Omental fat pad (tissue), 4 donors: ENCODE data around the gene GRB14. TPM values are rescaled to one million over a fixed set of nuclear protein-coding genes. Genes with fewer than 3 reads are reported as not detected.

Experiments used
- ATAC-seq: fragments of 150-250 bp; one replicate; pipeline ENCODE4 v1.9.1; 2016; ENCODE audit warnings: mild to moderate bottlenecking, moderate library complexity; ENCODE audit not compliant: low FRiP score
- DNase-seq: peaks from one replicate; pipeline ENCODE4 v3.0.0-alpha.2; 2019; ENCODE audit warnings: low spot score
- CTCF ChIP-seq, 3 donors: fragments of 450-650 bp; IDR thresholded peaks; one replicate each; pipeline ENCODE4 v1.5.1; 2016 to 2017; ENCODE audit warnings: antibody characterized with exemption in 3 of 3, mild to moderate bottlenecking in 3 of 3, moderate library complexity in 2 of 3
- total RNA-seq, 4 donors: library from RNA; depleted of rRNA; stranded (reverse); fragments of >200 nt; gene quantifications; one replicate each; pipeline ENCODE4 v1.1.0, GENCODE V29; 2016

The GRB14 gene
- total RNA-seq, 4 donors from 2014 or later: 4.5 to 7.4 (median 5.3) TPM

GRCh38 chr2:164570475-164570874 is 50.8 kb downstream of the GRB14 start:
- DNase-seq (no peak), ATAC-seq (no peak)
- no peak for TF ChIP-seq CTCF (IDR thresholded peaks at IDR 0.05)

GRCh38 chr2:164569378-164569777 is 51.9 kb downstream of the GRB14 start:
- ATAC-seq (no peak), DNase-seq (no peak)
- no peak for TF ChIP-seq CTCF (IDR thresholded peaks at IDR 0.05)

GRCh38 chr2:164568317-164568716 is 53.0 kb downstream of the GRB14 start:
- no peak for TF ChIP-seq CTCF (IDR thresholded peaks at IDR 0.05)
- DNase-seq (no peak), ATAC-seq (no peak)

- no peak for ATAC-seq
- DNase-seq: no peak
- TF ChIP-seq CTCF (IDR thresholded peaks at IDR 0.05): no peak
Observed at GRCh38 chr2:164567335-164567989, 53.8 kb downstream of the GRB14 start.

- DNase-seq (no peak), ATAC-seq (no peak)
- no peak for TF ChIP-seq CTCF (IDR thresholded peaks at IDR 0.05)
Observed at GRCh38 chr2:164565359-164565758, 55.9 kb downstream of the GRB14 start.

GRCh38 chr2:164562666-164563065 is 58.6 kb downstream of the GRB14 start:
- no peak for DNase-seq
- ATAC-seq: no peak
- no peak for TF ChIP-seq CTCF (IDR thresholded peaks at IDR 0.05)

- no peak for ATAC-seq
- TF ChIP-seq CTCF (IDR thresholded peaks at IDR 0.05): no peak
Observed at GRCh38 chr2:164561991-164562390, 59.3 kb downstream of the GRB14 start.

More at GRCh38 chr2:164561991-164562390, 59.3 kb downstream of the GRB14 start:
- no peak for DNase-seq
